Measurements from ENCODE around the gene STK26. TPM values are rescaled to one million over a fixed set of nuclear protein-coding genes. Genes with fewer than 3 reads are reported as not detected.

STK26 gene
- total and polyA plus RNA-seq, 2 of the 4 experiments (the other 2 are of a cell fraction) = 0.17 to 0.18 TPM

DNA sequence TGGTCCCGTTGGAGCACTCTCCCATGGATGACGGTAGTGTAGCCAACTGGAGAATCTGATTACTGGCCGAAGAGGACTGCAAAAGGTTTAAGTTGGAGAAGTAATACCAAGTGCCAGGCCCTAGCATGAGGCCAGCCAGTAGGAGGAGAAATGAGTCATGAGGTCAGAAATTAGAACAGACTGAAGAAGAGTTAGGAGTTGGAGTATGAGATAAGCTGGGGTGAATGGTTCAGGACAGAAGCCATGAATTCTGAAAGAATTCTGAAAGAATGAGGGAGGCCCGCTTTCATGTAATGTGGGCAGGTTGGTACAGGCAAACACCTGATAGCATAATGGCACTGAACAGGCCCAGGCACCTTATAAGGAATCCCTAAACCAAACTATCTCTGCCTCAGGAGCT lies 18.4 kb upstream of the STK26 start:
- Histone ChIP-seq H3K9me3 (ENCODE audit: control insufficient read depth, insufficient read depth, low read length) (no peaks in the 10 kb centered on the region), H3K18ac (ENCODE audit: low read depth, low read length) (no peak overlapping the region), H2BK15ac (ENCODE audit: low read depth, low read length) (no peak overlapping the region), H2AK5ac (ENCODE audit: low read depth, low read length) (no peak overlapping the region), H3K27ac (ENCODE audit: insufficient read depth, low read length) (no peak overlapping the region), H3K23ac (ENCODE audit: low read depth, low read length) (no peak overlapping the region), H2BK120ac (ENCODE audit: low read depth, low read length) (no peak overlapping the region), H2BK5ac (ENCODE audit: low read depth, low read length, poor library complexity, severe bottlenecking) (no peak overlapping the region), H3K4me1 (ENCODE audit: control insufficient read depth, insufficient read depth, low read length) (no peaks in the 10 kb centered on the region), H3K4me3 (ENCODE audit: insufficient read depth, low read depth, low read length) (no peak overlapping the region), H2AK9ac (replicated peaks; ENCODE audit: low read depth, low read length, poor library complexity) (no peak overlapping the region), H4K20me1 (ENCODE audit: insufficient read depth, low read length) (no peaks in the 10 kb centered on the region), H2AFZ (replicated peaks; ENCODE audit: low read length, poor library complexity) (no peak overlapping the region), H3K9ac (ENCODE audit: low read depth, low read length) (no peak overlapping the region), H3K4ac (ENCODE audit: low read depth, low read length) (no peak overlapping the region), H3K4me2 (ENCODE audit: low read depth, low read length) (no peak overlapping the region), H3K79me1 (ENCODE audit: low read depth in 1 of 2, low read length in 2 of 2) (no peaks in the 10 kb centered on the region), H4K8ac (ENCODE audit: low read depth in 2 of 2, low read length in 2 of 2) (no peak overlapping the region), H3K14ac (replicated peaks; ENCODE audit: low read depth, low read length) (no peak overlapping the region), H3K9me1 (ENCODE audit: insufficient read depth, low read length) (no peaks in the 10 kb centered on the region), H4K91ac (ENCODE audit: insufficient read depth, low read depth, low read length) (no peak overlapping the region), H2BK20ac (ENCODE audit: low read depth, low read length) (no peak overlapping the region), H4K5ac (ENCODE audit: low read depth, low read length) (no peak overlapping the region), H3K27me3 (ENCODE audit: control insufficient read depth, insufficient read depth, low read length) (peaks cover 4% of the 10 kb centered on the region; the same call in 1 of the 2 replicates), H3K56ac (ENCODE audit: extremely low read depth, insufficient read depth, low read length) (no peak overlapping the region), H3K36me3 (ENCODE audit: control insufficient read depth, insufficient read depth, low read length) (no peaks in the 10 kb centered on the region)
- ATAC-seq (ENCODE audit: low read depth) (no peak), DNase-seq (no peak)
- dilution Hi-C loops (cut with HindIII; ENCODE audit: low sequenced_read_pairs, unreplicated experiment) (no loop called here), in situ Hi-C loops (cut with MboI; ENCODE audit: low sequenced_read_pairs) (no loop called here), intact Hi-C loops (cut with micrococcal nuclease) (no loop called here)
- TF ChIP-seq MXI1 (IDR thresholded peaks at IDR 0.05; ENCODE audit: borderline replicate concordance, low read depth, low read length) = no peak
- no peak for TF ChIP-seq SMC3 (IDR thresholded peaks at IDR 0.05; ENCODE audit: low read depth, low read length)
- TF ChIP-seq BHLHE40 (IDR thresholded peaks at IDR 0.05; ENCODE audit: low read depth, low read length) = no peak
- no peak for TF ChIP-seq CHD1 (IDR thresholded peaks at IDR 0.05; ENCODE audit: low read depth, low read length)
- TF ChIP-seq CEBPB (IDR thresholded peaks at IDR 0.05; ENCODE audit: low read depth, low read length) = no peak
- TF ChIP-seq FOS (IDR thresholded peaks at IDR 0.05; ENCODE audit: low read depth, low read length) = no peak
- POLR2A ChIA-PET (ENCODE audit: unreplicated experiment) = no interaction called here
- BruUV-seq (replicated peaks) = no TSS peak
- CTCF ChIA-PET = no interaction called here
- 51% methylated on average over 3 of the region's 4 CpGs; no CpG with 5 or more reads in 1 of the 2 experiments for WGBS, 2 experiments (ENCODE audit: extremely low coverage in 2 of 2, insufficient read length in 1 of 2)
